Liver (tissue), 9 donors: ENCODE measurements around the gene CPEB1. TPM values are rescaled to one million over a fixed set of nuclear protein-coding genes. Genes with fewer than 3 reads are reported as not detected.

ENCODE experiments used
- DNase-seq: peaks from one replicate; pipeline ENCODE4 v3.0.0-alpha.2; 2017; ENCODE audit warnings: low spot score
- H3K27ac ChIP-seq, 2 donors: one replicate each; pipeline ENCODE4 v1.7.0; 2013; ENCODE audit warnings: inconsistent platforms in 2 of 2, low read length in 2 of 2, control low read depth in 1 of 2, low read depth in 1 of 2, mild to moderate bottlenecking in 1 of 2
- H3K27me3 ChIP-seq, 4 donors: one replicate each; pipeline versions ENCODE4 v1.6.1 to v1.7.0; 2013; ENCODE audit warnings: low read length in 3 of 4, inconsistent platforms in 1 of 4, mild to moderate bottlenecking in 1 of 4, moderate library complexity in 1 of 4; ENCODE audit not compliant: control insufficient read depth in 4 of 4, insufficient read depth in 4 of 4
- H3K36me3 ChIP-seq, 4 donors: one replicate each; pipeline versions ENCODE4 v1.6.1 to v1.7.0; 2013; ENCODE audit warnings: low read length in 3 of 4, mild to moderate bottlenecking in 3 of 4, low read depth in 1 of 4, moderate library complexity in 1 of 4; ENCODE audit not compliant: control insufficient read depth in 4 of 4, insufficient read depth in 3 of 4
- H3K4me1 ChIP-seq, 4 donors: one replicate each; pipeline versions ENCODE4 v1.6.1 to v1.7.0; 2013; ENCODE audit warnings: low read length in 3 of 4, mild to moderate bottlenecking in 3 of 4, moderate library complexity in 1 of 4; ENCODE audit not compliant: control insufficient read depth in 4 of 4, insufficient read depth in 4 of 4
- H3K4me3 ChIP-seq, 3 donors: one replicate each; pipeline versions ENCODE4 v1.6.1 to v1.7.0; 2013; ENCODE audit warnings: low read length in 3 of 3, control low read depth in 1 of 3, low read depth in 1 of 3, mild to moderate bottlenecking in 1 of 3
- H3K9ac ChIP-seq, 2 donors: one replicate each; pipeline ENCODE4 v1.7.0; 2013; ENCODE audit warnings: low read length in 2 of 2, mild to moderate bottlenecking in 2 of 2, moderate library complexity in 2 of 2, control low read depth in 1 of 2, low read depth in 1 of 2
- H3K9me3 ChIP-seq, 4 donors: one replicate each; pipeline versions ENCODE4 v1.6.1 to v1.7.0; 2013; ENCODE audit warnings: low read length in 3 of 4; ENCODE audit not compliant: control insufficient read depth in 4 of 4
- CTCF ChIP-seq: fragments of 150-350 bp; IDR thresholded peaks from 2 replicates; pipeline ENCODE4 v1.5.1; 2017; ENCODE audit warnings: improper control_type of control experiment, low read depth, low read length; ENCODE audit not compliant: missing input control
- FOXA1 ChIP-seq: IDR thresholded peaks from 2 replicates; pipeline ENCODE4 v1.6.1; 2016; ENCODE audit warnings: antibody characterized with exemption
- FOXA2 ChIP-seq: IDR thresholded peaks from 2 replicates; pipeline ENCODE4 v1.6.1; 2016; ENCODE audit warnings: antibody characterized with exemption
- GABPA ChIP-seq, 2 donors: IDR thresholded peaks in 1 of 2; conservative IDR thresholded peaks in 1 of 2; 2 replicates each; pipeline ENCODE4 v1.6.1; 2016; ENCODE audit warnings: antibody characterized with exemption in 2 of 2, mild to moderate bottlenecking in 1 of 2, moderate library complexity in 1 of 2
- HNF4A ChIP-seq, 2 donors: conservative IDR thresholded peaks; 2 replicates each; pipeline ENCODE4 v1.6.1; 2016; ENCODE audit warnings: antibody characterized with exemption in 2 of 2, mild to moderate bottlenecking in 2 of 2
- HNF4G ChIP-seq: IDR thresholded peaks from 2 replicates; pipeline ENCODE4 v1.6.1; 2016; ENCODE audit warnings: antibody characterized with exemption
- NR2F2 ChIP-seq: IDR thresholded peaks from 2 replicates; pipeline ENCODE4 v1.6.1; 2016; ENCODE audit warnings: antibody characterized with exemption
- RAD21 ChIP-seq, 2 donors: IDR thresholded peaks; 2 replicates each; pipeline ENCODE4 v1.6.1; 2016; ENCODE audit warnings: antibody characterized with exemption in 2 of 2, mild to moderate bottlenecking in 2 of 2
- REST ChIP-seq: IDR thresholded peaks from 2 replicates; pipeline ENCODE4 v1.6.1; 2016; ENCODE audit warnings: antibody characterized with exemption, mild to moderate bottlenecking
- RXRA ChIP-seq, 2 donors: IDR thresholded peaks; 2 replicates each; pipeline ENCODE4 v1.6.1; 2017 to 2018; ENCODE audit warnings: antibody characterized with exemption in 2 of 2, mild to moderate bottlenecking in 1 of 2
- SP1 ChIP-seq: IDR thresholded peaks from 2 replicates; pipeline ENCODE4 v1.6.1; 2018; ENCODE audit warnings: antibody characterized with exemption, mild to moderate bottlenecking
- TAF1 ChIP-seq: conservative IDR thresholded peaks from 2 replicates; pipeline ENCODE4 v1.6.1; 2016; ENCODE audit warnings: antibody characterized with exemption, mild to moderate bottlenecking
- YY1 ChIP-seq: IDR thresholded peaks from 2 replicates; pipeline ENCODE4 v1.6.1; 2016; ENCODE audit warnings: antibody characterized with exemption, mild to moderate bottlenecking
- WGBS: extraction: QIAGEN DNeasy Blood & Tissue Kit; methylation state at CpG from one replicate; pipeline ENCODE4 v1.1.7; 2013; 5-methylcytosine and 5-hydroxymethylcytosine counted together
- polyA plus RNA-seq, 2 donors: library from polyadenylated mRNA; stranded (reverse) in 1 of 2; unstranded in 1 of 2; fragments of 200-250 nt in 1 of 2; fragments of >200 nt in 1 of 2; fragmentation: Nextera tagmentation in 1 of 2; extraction: Ambion mirVana in 1 of 2; gene quantifications; one replicate each; pipeline versions ENCODE4 v1.2.1 to v1.2.3, GENCODE V29; 2013 to 2015
- total RNA-seq, 2 donors: library from RNA; depleted of rRNA; stranded (reverse); fragments of >200 nt; gene quantifications; one replicate each; pipeline ENCODE4 v1.2.3, GENCODE V29; 2014
- TF ChIP-seq, protein P1 (sequence below): IDR thresholded peaks from 2 replicates; pipeline ENCODE4 v1.6.1; 2016; ENCODE audit warnings: antibody characterized with exemption
- TF ChIP-seq, protein P2 (sequence below): IDR thresholded peaks from 2 replicates; pipeline ENCODE4 v1.6.1; 2016; ENCODE audit warnings: antibody characterized with exemption
- donor health status: healthy.
- donor health status: healthy.
- donor health status: healthy.
- donor health status: healthy.
- donor health status: healthy.

The CPEB1 gene
- total and polyA plus RNA-seq, 4 donors: under 0.01 to 0.14 (median 0.05) TPM; not detected in 1

- Histone ChIP-seq H3K4me3 (peak overlapping the region; percentile 67 to 100 (median 93)), H3K27me3 (no peaks in the 10 kb centered on the region), H3K9ac (peak overlapping the region; percentile 75 to 82), H3K9me3 (no peaks in the 10 kb centered on the region), H3K4me1 (peaks cover 3 to 24% (median 9%) of the 10 kb centered on the region in 4 donors), H3K27ac (peak overlapping the region; percentile 74 to 90), H3K36me3 (peaks cover 11 to 36% (median 29%) of the 10 kb centered on the region in 4 donors)
- DNase-seq: peak; percentile 48
- peak in 1 of 2 donors; percentile 14 for TF ChIP-seq RXRA (IDR thresholded peaks at IDR 0.05)
- TF ChIP-seq, protein P1, sequence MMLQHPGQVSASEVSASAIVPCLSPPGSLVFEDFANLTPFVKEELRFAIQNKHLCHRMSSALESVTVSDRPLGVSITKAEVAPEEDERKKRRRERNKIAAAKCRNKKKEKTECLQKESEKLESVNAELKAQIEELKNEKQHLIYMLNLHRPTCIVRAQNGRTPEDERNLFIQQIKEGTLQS: no peak
- TF ChIP-seq FOXA1: no peak
- peak; percentile 63 to 73 for TF ChIP-seq HNF4A (conservative IDR thresholded peaks at IDR 0.05)
- WGBS: under 1% methylated on average over 23 of the region's 23 CpGs
These were observed 107.5 kb downstream of the CPEB1 start for GRCh38 chr15:82539691-82540054.

DNA sequence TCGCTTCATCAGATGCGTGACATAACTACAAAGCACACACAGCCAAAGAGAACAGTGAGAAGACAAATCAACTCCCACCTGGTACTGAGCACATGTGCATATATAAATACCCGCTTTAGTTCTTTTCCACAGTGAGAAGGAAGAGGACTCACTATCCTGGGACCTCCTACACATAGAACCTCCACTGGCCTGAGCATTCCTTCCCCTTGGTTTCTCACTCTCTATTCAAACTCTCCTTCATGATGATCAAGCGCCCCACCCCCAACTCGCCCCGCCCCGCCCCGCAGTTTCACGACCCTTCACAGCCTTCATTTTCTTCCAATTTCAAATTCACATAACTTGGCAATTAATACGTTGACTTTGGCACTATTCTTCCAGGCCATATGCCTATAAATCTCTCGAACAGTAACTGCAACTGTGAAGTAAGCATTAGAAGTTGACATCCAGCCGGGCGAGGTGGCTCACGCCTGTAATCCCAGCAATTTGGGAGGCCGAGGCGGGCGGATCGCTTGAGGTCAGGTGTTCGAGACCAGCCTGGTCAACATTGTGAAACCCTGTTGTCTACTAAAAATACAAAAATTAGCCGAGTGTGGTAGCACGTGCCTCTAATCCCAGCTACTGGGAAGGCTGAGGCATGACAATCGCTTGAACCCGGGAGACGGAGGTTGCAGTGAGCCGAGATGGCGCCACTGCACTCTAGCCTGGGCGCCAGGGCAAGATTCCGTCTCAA, 108.0 kb downstream of the CPEB1 start:
- H3K27ac ChIP-seq: peak overlapping the region; percentile 74 to 90
- peaks cover 12 to 38% (median 29%) of the 10 kb centered on the region in 4 donors for H3K36me3 ChIP-seq
- WGBS: 23% methylated on average over 28 of the region's 28 CpGs
- peaks cover 3 to 24% (median 9%) of the 10 kb centered on the region in 4 donors for H3K4me1 ChIP-seq
- no peaks in the 10 kb centered on the region for H3K9me3 ChIP-seq
- H3K4me3 ChIP-seq: peak overlapping the region; percentile 67 to 100 (median 93)
- no peaks in the 10 kb centered on the region for H3K27me3 ChIP-seq
- no peak for TF ChIP-seq YY1
- TF ChIP-seq RAD21 (IDR thresholded peaks at IDR 0.05): no peak
- TF ChIP-seq GABPA (IDR thresholded peaks at IDR 0.05 in 1 of 2, conservative IDR thresholded peaks at IDR 0.05 in 1 of 2): no peak
- no peak for TF ChIP-seq SP1
- no peak for TF ChIP-seq REST
- TF ChIP-seq, protein P2, sequence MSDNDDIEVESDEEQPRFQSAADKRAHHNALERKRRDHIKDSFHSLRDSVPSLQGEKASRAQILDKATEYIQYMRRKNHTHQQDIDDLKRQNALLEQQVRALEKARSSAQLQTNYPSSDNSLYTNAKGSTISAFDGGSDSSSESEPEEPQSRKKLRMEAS: no peak
- no peak for DNase-seq
- H3K9ac ChIP-seq: peak overlapping the region; percentile 75 to 82

DNA sequence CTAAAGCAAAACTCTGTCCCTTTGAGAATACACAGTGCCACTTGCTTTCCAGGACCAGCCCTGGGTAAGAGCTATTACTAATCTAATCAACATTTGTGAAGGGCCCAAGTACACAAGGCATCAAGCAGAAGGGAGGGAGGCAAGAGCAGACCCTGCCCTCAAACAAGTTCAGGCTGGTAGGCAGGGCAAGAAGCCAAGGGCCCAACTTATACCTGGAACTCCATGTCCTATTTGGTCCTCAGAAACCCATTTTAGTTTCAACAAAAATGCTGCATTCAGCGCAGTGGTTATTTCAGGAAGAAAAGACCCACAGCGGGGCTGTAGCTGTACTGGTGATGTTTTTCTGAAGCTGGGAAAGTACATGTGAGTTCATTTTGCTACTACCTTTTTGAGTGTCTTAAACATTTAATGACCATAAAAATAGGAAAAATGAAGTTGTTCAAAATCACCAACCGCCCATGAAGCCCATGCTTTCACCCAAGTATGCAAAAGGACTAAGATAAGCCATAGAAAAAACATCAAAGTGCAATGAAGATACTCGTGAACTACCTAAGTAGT, 109.7 kb downstream of the CPEB1 start:
- Histone ChIP-seq H3K9me3 (no peaks in the 10 kb centered on the region), H3K9ac (no peak overlapping the region), H3K4me1 (peaks cover 3 to 24% (median 9%) of the 10 kb centered on the region in 4 donors), H3K27ac (no peak overlapping the region), H3K27me3 (no peaks in the 10 kb centered on the region), H3K4me3 (no peak overlapping the region), H3K36me3 (peaks cover 15 to 41% (median 29%) of the 10 kb centered on the region in 4 donors)
- 85% methylated on average over 4 of the region's 4 CpGs for WGBS
- DNase-seq: no peak
- TF ChIP-seq RAD21 (IDR thresholded peaks at IDR 0.05) (no peak), NR2F2 (no peak), YY1 (no peak), REST (no peak), GABPA (IDR thresholded peaks at IDR 0.05 in 1 of 2, conservative IDR thresholded peaks at IDR 0.05 in 1 of 2) (no peak), CTCF (no peak), FOXA2 (no peak), TAF1 (no peak), SP1 (no peak), HNF4G (no peak), FOXA1 (no peak), HNF4A (conservative IDR thresholded peaks at IDR 0.05) (no peak)
- TF ChIP-seq, protein P1: no peak
- TF ChIP-seq, protein P2: no peak
